ENCODE data around the gene KRTAP10-6. TPM values are rescaled to one million over a fixed set of nuclear protein-coding genes. Genes with fewer than 3 reads are reported as not detected.

Gene KRTAP10-6
- total RNA-seq, 1 donor from 2014 or later: not detected

Other genes with a start within 250 kb of the KRTAP10-6 start
- gene TRPM2, start 238.9 kb downstream of the KRTAP10-6 start, total RNA-seq: 3.4 and 5.7 TPM in 2 replicates
- 9.8 and 10.4 TPM in 2 replicates for gene LRRC3, start 137.0 kb downstream of the KRTAP10-6 start, total RNA-seq
- not detected in 2 replicates for gene KRTAP10-1, start 52.3 kb downstream of the KRTAP10-6 start, total RNA-seq
- not detected in 2 replicates for gene KRTAP10-2, start 41.0 kb downstream of the KRTAP10-6 start, total RNA-seq
- not detected in 2 replicates for gene KRTAP10-3, start 33.7 kb downstream of the KRTAP10-6 start, total RNA-seq
- gene KRTAP10-4, start 18.8 kb downstream of the KRTAP10-6 start, total RNA-seq: not detected in 2 replicates
- gene KRTAP10-5, start 11.9 kb downstream of the KRTAP10-6 start, total RNA-seq: not detected in 2 replicates
- gene KRTAP10-7, start 8.1 kb upstream of the KRTAP10-6 start, total RNA-seq: not detected in 2 replicates
- gene KRTAP10-8, start 19.6 kb upstream of the KRTAP10-6 start, total RNA-seq: not detected in 2 replicates
- not detected in 2 replicates for gene KRTAP10-9, start 34.6 kb upstream of the KRTAP10-6 start, total RNA-seq
- not detected in 2 replicates for gene KRTAP10-10, start 44.9 kb upstream of the KRTAP10-6 start, total RNA-seq
- not detected in 2 replicates for gene KRTAP10-11, start 53.9 kb upstream of the KRTAP10-6 start, total RNA-seq
- gene KRTAP12-4, start 62.2 kb upstream of the KRTAP10-6 start, total RNA-seq: not detected in 2 replicates
- not detected in 2 replicates for gene KRTAP12-3, start 65.4 kb upstream of the KRTAP10-6 start, total RNA-seq
- gene KRTAP12-2, start 74.4 kb upstream of the KRTAP10-6 start, total RNA-seq: not detected in 2 replicates
- gene KRTAP12-1, start 89.7 kb upstream of the KRTAP10-6 start, total RNA-seq: not detected in 2 replicates
- not detected in 2 replicates for gene KRTAP10-12, start 104.7 kb upstream of the KRTAP10-6 start, total RNA-seq
- gene TSPEAR, start 119.1 kb upstream of the KRTAP10-6 start, total RNA-seq: 0.12 TPM in 1 of 2 replicates, not detected in the other
- 42.6 and 74.9 TPM in 2 replicates for gene UBE2G2, start 209.3 kb upstream of the KRTAP10-6 start, total RNA-seq
- 59.8 and 79.2 TPM in 2 replicates for gene SUMO3, start 225.6 kb upstream of the KRTAP10-6 start, total RNA-seq